Measurements from ENCODE around the gene CSF3R. TPM values are rescaled to one million over a fixed set of nuclear protein-coding genes. Genes with fewer than 3 reads are reported as not detected.

CSF3R gene
- total and polyA plus RNA-seq, 2 experiments from 2014 or later: not detected

DNA sequence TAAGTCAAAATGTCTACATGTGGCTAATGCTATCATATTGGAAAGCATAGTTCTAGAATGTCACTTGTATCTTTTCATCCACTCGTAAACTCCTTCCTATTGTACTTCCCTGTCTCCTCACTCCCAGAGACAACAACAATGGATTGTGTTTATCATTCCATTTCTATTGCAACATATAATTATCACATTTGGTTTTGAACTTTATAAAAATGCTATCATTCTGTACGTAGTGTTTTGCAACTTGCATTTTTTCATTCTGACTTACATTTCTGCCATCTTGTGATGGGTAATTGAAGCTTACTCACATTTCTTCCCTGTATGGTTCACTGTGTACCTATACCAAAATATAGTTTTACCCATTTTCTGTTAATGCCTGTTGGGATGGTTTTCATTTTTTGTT, 14.5 kb upstream of the CSF3R start (continued):
- TF ChIP-seq, protein P1, sequence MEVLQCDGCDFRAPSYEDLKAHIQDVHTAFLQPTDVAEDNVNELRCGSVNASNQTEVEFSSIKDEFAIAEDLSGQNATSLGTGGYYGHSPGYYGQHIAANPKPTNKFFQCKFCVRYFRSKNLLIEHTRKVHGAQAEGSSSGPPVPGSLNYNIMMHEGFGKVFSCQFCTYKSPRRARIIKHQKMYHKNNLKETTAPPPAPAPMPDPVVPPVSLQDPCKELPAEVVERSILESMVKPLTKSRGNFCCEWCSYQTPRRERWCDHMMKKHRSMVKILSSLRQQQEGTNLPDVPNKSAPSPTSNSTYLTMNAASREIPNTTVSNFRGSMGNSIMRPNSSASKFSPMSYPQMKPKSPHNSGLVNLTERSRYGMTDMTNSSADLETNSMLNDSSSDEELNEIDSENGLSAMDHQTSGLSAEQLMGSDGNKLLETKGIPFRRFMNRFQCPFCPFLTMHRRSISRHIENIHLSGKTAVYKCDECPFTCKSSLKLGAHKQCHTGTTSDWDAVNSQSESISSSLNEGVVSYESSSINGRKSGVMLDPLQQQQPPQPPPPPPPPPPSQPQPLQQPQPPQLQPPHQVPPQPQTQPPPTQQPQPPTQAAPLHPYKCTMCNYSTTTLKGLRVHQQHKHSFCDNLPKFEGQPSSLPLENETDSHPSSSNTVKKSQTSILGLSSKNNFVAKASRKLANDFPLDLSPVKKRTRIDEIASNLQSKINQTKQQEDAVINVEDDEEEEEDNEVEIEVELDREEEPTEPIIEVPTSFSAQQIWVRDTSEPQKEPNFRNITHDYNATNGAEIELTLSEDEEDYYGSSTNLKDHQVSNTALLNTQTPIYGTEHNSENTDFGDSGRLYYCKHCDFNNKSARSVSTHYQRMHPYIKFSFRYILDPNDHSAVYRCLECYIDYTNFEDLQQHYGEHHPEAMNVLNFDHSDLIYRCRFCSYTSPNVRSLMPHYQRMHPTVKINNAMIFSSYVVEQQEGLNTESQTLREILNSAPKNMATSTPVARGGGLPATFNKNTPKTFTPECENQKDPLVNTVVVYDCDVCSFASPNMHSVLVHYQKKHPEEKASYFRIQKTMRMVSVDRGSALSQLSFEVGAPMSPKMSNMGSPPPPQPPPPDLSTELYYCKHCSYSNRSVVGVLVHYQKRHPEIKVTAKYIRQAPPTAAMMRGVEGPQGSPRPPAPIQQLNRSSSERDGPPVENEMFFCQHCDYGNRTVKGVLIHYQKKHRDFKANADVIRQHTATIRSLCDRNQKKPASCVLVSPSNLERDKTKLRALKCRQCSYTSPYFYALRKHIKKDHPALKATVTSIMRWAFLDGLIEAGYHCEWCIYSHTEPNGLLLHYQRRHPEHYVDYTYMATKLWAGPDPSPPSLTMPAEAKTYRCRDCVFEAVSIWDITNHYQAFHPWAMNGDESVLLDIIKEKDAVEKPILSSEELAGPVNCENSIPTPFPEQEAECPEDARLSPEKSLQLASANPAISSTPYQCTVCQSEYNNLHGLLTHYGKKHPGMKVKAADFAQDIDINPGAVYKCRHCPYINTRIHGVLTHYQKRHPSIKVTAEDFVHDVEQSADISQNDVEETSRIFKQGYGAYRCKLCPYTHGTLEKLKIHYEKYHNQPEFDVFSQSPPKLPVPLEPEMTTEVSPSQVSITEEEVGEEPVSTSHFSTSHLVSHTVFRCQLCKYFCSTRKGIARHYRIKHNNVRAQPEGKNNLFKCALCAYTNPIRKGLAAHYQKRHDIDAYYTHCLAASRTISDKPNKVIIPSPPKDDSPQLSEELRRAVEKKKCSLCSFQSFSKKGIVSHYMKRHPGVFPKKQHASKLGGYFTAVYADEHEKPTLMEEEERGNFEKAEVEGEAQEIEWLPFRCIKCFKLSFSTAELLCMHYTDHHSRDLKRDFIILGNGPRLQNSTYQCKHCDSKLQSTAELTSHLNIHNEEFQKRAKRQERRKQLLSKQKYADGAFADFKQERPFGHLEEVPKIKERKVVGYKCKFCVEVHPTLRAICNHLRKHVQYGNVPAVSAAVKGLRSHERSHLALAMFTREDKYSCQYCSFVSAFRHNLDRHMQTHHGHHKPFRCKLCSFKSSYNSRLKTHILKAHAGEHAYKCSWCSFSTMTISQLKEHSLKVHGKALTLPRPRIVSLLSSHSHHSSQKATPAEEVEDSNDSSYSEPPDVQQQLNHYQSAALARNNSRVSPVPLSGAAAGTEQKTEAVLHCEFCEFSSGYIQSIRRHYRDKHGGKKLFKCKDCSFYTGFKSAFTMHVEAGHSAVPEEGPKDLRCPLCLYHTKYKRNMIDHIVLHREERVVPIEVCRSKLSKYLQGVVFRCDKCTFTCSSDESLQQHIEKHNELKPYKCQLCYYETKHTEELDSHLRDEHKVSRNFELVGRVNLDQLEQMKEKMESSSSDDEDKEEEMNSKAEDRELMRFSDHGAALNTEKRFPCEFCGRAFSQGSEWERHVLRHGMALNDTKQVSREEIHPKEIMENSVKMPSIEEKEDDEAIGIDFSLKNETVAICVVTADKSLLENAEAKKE (CRISPR knock-in tag; IDR thresholded peaks at IDR 0.05): no peak
- TF ChIP-seq, protein P2, sequence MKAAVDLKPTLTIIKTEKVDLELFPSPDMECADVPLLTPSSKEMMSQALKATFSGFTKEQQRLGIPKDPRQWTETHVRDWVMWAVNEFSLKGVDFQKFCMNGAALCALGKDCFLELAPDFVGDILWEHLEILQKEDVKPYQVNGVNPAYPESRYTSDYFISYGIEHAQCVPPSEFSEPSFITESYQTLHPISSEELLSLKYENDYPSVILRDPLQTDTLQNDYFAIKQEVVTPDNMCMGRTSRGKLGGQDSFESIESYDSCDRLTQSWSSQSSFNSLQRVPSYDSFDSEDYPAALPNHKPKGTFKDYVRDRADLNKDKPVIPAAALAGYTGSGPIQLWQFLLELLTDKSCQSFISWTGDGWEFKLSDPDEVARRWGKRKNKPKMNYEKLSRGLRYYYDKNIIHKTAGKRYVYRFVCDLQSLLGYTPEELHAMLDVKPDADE (IDR thresholded peaks at IDR 0.05): no peak

DNA sequence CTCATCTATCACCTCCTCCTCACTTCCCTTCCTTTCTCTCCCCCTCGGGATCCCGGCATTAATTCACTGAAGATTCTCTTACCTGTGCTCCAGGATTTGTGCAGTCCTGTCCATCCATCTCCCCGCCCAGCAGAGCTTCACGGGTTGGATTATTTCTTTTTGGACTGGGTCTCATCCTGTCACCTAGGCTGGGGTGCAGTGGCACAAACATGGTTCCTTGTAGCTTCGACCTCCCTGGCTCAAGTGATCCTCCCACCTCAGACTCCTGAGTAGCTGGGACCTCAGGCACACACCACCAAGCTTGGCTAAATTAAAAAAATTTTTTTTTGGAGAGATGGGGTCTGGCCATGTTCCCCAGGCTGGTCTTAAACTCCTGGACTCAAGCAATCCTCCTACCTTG, 12.3 kb upstream of the CSF3R start:
- peaks cover 12% of the 10 kb centered on the region for H3K27me3 Mint-ChIP-seq (ENCODE audit: insufficient read depth, low read depth, poor library complexity)
- ATAC-seq: no peak

More for the DNA sequence above, 12.3 kb upstream of the CSF3R start:
- Mint-ChIP-seq H3K27ac (no peak overlapping the region), H3K9me3 (no peaks in the 10 kb centered on the region), H3K4me3 (no peak overlapping the region), H3K36me3 (ENCODE audit: low read depth) (no peaks in the 10 kb centered on the region), H3K4me1 (peaks cover under 1% of the 10 kb centered on the region; the same call in 1 of the 3 replicates)
- no peaks in the 10 kb centered on the region for H3K27me3 ChIP-seq (ENCODE audit: insufficient read depth)
- H4K20me1 ChIP-seq (replicated peaks; ENCODE audit: insufficient read depth): no peaks in the 10 kb centered on the region
- H3F3A ChIP-seq (replicated peaks; ENCODE audit: low read depth): no peaks in the 10 kb centered on the region
- no peaks in the 10 kb centered on the region for H3K79me2 ChIP-seq (replicated peaks; ENCODE audit: insufficient read depth)
- H3K36me3 ChIP-seq (ENCODE audit: insufficient read depth): no peaks in the 10 kb centered on the region
- no peak for DNase-seq (ENCODE audit: low spot score)
- no peak overlapping the region for H2AFZ ChIP-seq
- TF ChIP-seq NANOG (IDR thresholded peaks at IDR 0.05; ENCODE audit: borderline replicate concordance) (no peak), CREB1 (CRISPR knock-in tag; IDR thresholded peaks at IDR 0.05; ENCODE audit: low read depth) (no peak), ZNF331 (CRISPR knock-in tag; IDR thresholded peaks at IDR 0.05; ENCODE audit: low read depth) (no peak)
- no peaks in the 10 kb centered on the region for H3K4me1 ChIP-seq (ENCODE audit: insufficient read depth)
- no peaks in the 10 kb centered on the region for H3K9me2 ChIP-seq (ENCODE audit: insufficient read depth)
- no peak overlapping the region for H3K4me3 ChIP-seq
- H3K27ac ChIP-seq (ENCODE audit: low read depth): no peak overlapping the region
- no peak overlapping the region for H3K4me2 ChIP-seq
